NAMALWA (cell line): ENCODE measurements around the gene ADTRP.
"Not testable (repeated sequence)": the region's sequence is repeated elsewhere in the genome, so short reads cannot be mapped to it uniquely, and the experiment has no call there.

ENCODE experiments used
- DNase-seq: peaks from one replicate; pipeline ENCODE4 v3.0.0-alpha.2; 2015; ENCODE audit warnings: low spot score

Gene ADTRP

DNA sequence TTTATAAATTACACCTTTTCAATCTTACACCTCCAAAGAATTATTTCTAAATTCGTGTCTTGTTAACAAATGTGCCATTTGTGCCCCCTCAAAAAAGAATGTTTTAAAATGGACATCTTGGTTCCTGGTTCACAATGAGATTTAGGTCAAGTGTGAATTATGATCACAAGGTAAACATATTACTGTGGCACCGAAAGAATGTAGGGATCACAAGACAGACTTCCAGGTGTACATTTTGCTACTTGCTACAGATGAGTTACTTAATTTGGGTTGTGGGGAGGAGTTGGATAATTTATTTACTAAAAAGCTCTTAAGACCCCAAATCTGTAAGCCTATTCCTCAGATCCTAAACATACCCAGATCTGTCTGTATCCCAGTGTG lies 25.0 kb upstream of the ADTRP start:
- no peak for DNase-seq

DNA sequence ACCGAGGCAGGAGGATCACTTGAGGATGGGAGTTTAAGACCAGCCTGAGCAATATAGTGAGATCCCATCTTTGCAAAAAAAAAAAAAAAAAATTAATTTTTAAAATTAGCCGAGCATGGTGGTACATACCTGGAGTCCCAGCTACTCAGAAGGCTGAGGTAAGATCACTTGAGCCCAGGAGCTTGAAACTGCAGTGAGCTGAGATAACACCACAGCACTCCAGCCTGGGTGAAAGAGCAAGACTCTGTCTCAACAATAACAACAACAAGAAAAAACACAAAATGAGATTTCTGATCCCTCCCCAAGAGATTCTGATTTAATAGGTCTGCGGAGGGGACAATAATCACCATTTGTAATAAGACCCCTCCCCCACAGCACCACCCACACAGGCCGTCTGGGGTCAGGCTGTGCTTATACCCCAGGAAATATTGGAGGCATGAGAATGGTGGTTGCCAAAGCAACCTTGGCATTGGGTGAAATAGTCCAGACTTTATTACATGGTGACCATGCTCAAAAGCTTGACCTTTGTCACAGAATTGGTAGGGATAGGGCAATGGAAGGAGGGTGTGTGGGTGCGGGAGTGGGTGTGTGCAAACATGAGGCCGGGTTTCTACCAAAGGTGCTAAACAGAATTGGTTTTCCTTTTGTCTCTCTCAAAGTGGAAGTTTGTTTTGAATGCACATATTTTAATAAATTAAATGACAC lies 24.4 kb upstream of the ADTRP start:
- DNase-seq: no peak

DNA sequence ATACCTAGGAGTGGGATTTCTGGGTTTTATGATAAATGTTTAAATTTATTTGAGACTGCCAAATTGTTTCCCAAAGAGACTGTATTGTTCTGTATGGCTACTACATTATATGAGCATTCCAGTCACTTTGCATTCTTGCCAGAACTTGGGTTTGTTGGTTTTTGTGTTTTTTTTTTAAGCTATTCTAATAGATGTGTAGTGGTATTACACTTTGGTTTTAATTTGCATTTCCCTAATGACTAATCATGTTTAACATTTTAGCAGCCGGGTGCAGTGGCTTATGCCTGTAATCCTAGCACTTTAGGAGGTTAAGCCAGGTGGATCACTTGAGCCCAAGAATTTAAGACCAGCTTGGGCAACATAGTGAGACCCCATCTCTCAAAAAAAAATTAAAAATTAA lies 21.9 kb upstream of the ADTRP start:
- DNase-seq: not testable (repeated sequence)

DNA sequence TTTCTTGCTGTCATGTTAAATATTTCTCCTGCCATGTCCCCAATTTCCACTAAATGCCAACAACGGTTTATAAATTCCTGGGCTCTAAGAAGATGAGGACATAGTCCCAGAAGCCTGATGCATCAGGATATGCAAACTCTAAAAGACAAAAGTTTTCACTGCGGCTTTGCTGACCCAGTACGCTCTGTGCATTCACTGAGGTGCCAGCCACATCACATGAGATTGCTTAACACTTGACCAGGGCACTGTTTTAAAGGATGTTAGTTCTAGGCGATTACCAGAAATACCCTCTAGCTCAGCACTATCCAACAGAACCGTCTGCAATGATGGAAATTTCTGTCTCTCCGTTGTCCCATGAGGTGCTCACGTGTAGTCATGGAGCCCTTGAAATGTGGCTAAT lies 19.9 kb upstream of the ADTRP start:
- no peak for DNase-seq

DNA sequence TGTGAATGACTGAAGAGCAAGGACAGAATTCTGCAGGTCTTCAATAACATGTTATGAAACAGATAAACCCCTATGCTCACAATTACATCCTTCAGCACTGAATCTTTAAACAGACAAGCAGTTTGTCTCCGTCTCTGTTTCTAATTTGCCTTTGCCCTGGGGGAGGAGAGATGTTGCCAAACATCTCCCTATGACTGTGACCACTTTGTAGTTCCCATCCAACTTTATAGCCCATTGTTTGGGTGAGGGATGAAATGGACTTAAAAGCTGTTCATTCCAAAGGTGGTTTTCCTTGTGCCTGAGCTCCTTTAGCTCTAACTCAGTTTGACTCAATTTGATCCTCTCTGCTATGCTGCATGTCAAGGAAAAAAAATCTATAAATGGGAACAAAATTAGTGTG lies 19.5 kb upstream of the ADTRP start:
- DNase-seq: no peak

DNA sequence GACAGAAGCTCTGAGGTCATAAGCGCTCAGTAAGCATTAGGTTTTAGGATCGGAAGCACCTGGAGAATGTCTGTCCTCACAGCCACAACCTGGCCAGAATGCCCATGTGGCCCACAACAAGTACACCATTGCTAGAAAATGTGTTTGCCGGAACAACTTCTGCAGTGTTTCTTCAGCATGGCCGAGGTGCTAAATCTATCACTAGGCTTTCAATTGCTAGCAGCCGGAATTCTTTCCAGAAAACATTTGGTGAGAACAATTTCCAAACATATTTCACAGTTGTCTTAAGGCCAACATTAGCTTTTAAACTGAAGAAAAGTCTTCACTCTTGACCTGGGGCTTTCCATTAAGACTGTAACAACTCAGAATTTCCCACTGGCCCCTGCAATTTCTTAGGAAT lies 18.2 kb upstream of the ADTRP start:
- DNase-seq: no peak

DNA sequence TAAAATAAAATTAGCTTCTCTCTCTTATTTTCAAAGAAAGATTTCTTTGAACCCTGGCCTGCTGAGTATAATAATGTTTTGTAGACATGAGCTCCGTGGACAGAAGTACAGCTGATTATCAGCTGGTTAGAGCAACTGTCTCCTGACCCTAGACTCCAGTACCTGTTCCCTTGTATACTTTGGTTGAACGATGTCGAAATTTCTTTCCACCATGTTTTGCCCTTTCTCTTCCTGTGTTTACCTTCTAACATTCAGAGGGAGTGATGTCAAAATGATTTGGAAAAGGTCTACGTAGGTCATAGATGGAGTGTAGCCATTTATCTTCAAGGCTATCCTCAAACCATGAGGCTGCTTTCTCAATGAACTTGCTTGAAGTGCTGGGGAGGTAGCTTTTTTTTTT lies 16.8 kb upstream of the ADTRP start:
- DNase-seq: no peak

DNA sequence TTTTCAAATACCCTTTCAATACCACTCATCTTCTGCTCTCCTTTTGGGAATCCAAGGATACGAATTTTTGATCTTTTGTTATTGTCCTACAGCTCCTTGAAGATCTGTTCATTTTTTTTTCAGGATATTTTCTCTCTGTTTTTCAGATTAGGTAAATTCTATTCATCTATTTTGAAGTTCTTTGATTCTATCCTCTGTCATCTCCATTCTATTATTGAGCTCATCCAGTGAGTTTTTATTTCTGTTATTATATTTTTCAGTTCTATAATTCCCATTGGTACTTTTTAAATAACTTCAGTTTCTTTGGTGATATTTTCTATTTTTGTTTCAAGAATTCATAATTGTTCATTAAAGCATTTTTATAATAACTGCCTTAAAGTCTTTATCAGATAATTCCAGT lies 14.7 kb upstream of the ADTRP start:
- DNase-seq: no peak

DNA sequence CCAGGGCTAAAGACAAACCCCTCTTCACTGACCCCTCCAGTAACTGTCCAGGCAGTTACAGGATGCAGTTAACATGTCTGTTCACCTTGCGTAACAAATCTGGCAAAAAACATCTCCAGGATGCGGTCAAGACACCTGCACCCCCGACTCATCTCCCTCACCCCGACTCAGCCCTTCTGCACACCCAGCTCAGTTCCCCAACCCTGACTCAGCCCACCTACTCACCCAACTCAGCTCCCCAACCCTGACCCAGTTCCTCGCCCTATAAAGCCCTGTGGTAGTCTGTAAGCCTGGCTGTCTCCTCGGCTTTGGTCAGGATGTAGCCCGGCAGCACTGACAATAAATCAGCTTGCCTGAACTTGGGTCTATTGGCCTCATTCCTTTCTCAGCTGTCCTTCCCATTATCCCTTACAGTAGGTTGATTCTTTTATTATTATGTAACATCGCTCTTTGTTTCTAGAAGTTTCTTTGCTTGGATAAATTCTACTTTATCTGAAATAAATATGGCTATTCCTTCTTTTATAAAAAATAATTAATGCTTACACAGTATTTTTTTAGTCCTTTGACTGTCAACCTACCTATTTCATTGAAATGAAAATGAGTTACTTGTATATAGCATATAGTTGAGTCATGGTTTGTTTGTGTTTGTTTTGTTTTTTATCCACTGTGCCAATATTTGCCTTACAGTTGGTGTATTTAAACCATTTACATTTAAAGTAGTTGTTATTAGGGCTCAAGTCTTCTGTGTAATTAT lies 12.9 kb upstream of the ADTRP start:
- no peak for DNase-seq

DNA sequence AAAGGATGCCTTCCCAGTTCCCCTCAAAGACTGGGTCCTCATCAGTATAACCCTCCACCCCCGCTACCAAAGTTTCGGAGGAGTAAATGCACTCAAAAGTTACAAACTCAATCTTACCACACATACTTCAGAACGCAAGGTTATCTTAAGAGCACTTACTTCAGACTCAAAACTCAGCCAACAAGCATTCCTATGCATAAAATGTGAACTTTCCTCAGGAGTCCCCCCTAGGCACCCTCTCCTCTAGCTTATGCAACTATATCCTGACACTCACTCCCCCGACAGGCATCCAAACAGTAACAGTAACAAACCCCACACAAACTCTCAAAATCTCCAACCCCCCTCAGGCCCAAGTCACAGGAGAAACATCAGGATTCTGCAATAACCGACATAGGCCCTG lies 11.1 kb upstream of the ADTRP start:
- DNase-seq: no peak

DNA sequence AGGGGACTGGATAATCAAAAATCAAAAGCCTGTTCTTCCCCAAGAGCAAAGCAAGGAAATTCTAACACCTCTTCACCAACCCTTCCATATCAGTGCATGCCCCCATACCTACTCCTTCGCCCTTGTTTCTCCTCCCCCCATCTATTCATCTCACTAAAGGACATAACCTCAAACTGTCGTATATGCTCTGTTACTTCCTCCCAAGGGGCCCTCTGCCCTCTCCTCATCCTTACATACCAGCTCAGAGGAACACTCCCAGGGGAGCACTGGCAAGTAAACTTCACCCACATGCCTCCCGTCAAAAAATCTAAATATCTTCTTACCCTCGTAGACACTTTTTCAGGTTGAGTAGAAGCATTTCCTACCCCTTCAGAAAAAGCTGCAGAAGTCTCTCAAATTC lies 9.4 kb upstream of the ADTRP start:
- DNase-seq: no peak

DNA sequence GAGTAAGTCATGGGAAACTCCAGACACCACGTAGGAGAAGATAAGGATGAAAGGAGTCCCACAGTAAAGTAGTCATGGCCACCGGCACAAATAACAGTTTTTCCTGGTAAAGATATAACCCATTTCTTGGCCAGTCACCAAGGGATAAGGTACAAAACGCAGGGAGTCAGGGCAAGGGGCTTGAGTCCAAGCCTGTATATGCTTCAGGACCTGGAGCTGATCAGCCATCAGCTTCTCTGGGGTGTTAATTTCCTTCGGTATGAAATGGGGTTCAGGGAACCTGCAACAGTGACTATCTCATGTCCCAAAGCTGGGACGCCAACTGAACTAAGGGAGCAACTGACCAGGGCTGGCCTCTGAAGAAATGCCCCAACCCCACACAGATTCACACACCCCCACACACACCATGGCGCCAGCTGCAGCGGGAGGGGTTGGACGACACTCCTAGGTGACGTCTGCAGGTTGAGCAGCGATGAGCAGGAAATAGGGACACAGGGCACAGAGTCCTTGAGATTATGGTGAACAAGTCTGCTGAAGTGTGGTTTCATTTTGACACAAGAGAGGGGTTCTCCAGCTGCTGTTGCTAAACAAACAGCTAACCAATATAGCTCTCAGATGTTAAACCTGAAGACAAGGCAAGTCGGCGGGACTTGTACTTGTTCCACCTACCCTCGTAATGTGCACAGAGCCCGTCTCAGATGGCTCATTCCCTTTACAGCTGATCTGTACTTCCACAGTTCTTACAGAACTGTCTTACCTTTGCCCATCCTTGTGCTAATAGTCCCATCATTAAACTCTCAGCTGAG lies 7.4 kb upstream of the ADTRP start:
- DNase-seq: no peak

DNA sequence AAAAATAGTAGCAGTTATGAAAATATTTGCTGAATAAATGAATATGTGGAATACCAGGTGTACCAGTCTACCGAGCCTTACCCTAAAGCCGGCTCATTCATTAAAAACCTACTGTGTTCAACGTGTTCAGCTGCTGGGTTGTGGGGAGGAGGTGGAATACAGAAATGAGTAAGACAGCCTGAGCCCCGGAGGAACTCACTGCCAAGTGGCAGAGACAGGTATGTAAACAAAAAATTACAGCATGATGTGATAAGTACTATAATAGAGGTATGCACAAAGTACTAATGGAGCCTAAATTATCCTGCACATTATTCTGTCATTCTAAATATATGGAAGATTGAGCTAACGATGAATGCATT lies 6.8 kb upstream of the ADTRP start:
- no peak for DNase-seq

DNA sequence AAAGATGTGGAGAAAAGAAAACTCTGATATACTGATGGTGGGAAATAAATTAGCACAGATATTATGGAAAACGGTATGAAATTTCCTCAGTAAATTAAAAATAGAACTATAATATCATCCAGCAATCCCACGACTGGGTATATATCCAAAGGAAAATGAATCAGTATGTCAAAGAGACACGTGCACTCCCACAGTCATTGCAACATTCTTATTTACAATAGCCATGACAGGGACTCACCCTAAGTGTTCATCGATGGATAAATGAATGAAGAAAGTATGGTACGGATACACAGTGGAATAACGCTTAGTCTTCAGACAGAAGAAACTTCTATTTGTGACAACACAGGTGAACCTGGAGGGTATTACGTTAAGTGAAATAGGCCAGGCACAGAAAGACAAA lies 5.7 kb upstream of the ADTRP start:
- no peak for DNase-seq

DNA sequence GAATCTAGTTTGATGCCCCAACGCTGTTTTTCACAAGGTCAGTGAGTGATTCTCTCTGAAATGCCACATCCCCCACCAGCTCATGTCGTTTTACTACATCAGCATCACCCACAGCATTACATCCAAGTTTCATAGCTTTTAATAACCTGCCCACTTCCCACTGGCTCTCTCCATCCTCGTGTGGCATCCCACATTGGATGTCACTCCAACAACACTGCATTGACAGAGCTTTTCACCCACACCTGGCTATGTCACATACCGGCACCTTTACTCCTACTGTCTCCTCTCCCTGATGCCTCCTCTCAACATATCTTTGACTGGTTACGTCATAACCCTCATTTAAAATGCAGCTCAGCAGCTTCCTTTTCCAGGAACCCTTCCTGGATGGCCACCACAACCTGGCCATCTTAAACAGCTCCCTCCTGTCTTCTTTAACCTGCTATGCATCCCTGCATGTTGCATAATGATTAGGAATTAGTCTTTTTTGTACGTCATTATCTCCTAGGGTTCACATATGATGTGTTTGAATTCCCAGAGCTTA lies 5.0 kb upstream of the ADTRP start:
- no peak for DNase-seq

DNA sequence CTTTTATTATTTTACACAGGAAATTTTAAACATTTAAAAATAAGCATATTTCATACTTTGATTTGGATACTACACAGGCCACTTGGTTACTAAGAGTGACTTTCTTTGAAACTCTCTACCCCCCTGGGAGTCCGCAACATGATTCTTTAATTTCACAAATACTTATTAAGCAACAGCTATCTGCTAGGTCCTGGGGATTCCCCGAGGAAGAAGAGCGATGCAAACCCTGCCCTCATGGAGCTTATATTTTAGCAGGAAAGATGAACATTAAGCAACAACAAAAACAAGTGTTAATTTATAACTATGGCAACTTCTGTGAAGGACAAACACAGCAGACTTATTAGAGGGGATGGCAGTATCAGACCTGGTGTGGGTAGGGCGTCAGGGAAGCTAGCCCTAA lies 3.9 kb upstream of the ADTRP start:
- DNase-seq: no peak

DNA sequence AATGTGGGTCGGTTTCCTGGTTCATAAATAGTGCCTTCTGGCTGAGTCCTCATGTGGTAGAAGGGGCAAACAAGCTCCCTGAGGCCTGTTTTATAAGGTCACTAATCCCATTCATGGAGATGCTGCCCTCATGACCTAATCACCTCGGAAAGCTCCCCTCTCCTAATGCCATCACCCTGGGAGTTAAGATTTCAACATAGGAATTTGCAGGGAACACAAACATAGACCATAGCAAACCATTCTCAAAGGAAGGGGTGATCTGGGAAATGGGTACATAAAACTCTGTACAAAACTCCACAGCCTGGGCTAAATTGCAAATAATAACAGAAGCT lies 1.5 kb upstream of the ADTRP start:
- no peak for DNase-seq

DNA sequence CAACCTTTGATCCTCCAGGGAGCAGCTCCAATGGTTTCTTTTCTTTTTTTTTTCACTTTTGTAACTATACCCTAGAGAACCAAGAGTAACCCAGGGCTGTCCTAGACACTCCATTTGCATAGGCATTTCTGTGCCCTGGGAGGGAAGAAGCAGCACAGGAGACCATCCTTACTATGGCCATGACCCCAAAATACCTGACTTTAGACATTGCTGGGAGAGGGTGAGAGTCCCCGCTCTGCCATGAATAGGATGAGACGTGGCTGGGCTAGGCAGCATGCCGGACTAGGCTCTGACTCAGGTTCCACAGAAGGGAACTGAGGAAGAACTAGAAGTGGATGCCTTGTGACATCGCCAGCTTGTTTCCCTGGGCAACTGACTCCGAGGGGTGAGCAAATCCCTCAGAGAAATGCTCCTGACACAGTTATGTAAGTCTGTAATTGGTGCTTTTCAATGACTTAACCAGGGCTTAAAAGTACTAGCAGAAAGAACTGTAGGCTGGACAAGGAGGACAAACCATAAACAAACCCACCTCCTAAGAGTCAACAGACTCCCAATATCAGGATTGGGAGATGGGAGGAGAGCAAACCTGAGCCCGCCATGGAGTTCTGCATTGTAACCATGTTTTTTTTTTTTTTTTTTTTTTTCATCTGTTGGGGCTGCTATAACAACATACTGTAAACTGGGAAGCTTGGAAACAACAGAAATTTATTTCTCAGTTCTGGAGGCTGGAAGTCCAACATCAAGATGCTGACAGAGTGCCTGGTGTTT lies 910 bp upstream of the ADTRP start:
- no peak for DNase-seq

DNA sequence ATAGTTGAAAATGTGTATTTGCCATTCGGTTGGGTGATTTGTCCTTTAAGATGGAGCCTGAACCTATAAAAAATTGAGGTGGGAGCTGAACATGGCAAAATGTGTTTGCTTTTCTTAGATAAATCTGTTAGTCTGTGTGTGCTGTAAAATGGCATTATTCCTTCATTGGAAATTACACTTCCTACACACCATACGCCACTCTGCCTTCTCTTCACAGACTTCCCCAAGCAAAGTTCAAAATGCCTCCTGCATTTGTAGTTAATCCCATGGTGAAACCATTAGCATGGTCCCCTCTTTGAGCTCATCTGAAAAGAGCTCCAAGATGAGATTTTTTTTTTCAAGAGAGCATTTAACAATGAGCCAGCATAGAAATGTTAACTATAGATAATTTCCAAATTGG lies 567 bp downstream of the ADTRP start:
- DNase-seq: no peak

DNA sequence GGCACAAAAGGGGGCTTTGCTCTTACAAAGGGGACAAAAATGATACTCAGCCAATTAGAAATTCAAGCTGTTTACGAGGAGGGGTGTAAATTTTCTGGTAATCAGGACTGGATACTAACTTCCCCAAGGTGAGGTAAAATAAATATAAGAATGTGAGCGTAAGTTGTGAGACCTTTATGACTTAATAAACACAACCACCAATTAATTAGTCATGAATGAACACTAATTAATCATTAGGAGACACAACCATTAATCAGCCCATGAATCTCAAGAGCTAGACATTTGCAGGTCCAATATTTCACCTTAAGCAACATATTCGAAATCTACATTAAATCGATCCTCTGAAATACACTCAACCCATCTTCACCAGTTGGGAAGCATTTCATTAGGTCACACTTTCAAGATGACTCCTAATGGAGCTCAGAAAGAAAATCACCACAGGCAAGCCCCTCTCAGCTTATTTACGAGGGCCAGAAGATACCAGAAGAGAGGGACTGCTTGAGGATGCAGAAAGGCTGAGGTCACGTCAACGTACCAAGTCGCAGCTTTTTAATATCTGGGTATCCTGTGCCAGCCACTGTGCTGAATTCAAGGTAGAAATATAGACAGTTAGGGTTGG lies 2.7 kb downstream of the ADTRP start:
- no peak for DNase-seq

DNA sequence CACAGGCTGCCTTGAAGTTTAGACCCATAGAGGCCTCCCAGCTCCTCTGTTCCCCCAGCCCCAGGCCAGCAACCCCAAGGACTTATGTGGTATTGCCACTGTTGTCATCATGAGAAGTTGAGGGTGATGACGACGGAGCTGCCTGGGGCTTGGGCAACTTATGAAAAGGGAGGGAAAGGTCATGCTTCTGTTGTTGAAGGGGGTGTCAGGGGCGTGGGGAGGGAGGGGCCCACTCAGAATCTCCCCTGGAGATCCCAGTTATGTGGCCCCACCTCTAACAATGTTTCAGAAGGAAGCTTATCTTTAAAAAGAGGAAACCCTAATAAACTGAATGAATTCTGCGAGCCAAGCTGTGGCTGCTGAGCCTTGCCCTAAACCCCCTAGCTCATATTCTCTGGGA lies 4.2 kb downstream of the ADTRP start:
- DNase-seq: no peak

DNA sequence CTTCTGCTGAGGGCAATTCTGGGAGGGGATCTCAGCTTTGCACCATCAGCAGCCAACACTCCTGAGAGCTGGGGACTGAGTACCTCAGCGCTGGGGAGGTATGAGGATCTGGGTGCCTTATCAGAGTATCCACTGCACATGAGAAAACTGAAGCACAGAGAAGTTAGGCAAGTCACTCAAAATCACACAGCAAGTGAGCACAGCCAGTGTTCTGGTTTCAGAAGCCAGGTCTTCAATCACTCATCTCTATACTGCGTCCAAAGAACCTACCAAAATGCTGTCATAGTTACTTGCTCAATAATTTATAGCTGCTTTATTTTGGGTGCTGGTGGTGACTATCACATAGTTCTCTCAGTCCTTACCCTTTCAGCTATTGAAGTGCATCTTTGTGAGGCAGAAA lies 5.0 kb downstream of the ADTRP start:
- DNase-seq: no peak
